ENCODE data around the gene BAHCC1.

DNA sequence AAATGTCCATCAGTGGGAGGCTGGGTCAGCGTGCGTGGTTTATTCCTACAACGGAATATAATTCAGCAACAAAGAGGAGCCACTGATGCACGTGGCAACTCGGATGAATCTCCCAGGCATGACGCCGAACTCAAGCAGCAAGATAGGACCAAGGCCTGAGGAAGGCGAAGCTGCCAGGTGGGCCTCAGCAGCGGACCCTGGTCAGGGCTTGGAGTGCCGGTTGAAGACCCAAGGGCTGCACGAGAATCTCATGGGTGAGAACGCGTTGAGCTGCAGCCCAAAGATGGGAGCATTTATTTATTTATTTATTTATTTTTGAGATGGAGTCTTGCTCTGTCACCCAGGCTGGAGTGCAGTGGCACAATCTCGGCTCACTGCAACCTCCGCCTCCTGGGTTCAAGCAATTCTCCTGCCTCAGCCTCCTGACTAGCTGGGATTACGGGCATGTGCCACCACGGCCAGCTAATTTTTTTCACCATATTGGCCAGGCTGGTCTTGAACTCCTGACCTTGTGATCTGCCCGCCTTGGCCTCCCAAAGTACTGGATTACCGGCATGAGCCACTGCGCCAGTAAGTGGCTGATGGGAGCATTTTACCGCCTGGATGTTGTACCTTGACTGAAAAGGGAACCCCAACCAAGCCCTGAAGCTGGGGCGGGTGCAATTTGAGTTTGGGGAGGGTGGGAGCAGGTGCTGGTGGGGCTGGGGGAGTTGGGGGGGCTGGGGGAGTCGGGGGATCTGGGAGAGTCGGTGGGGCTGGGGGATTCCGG, 18.1 kb upstream of the BAHCC1 start:
- TF ChIP-seq GABPB1 (CRISPR knock-in tag; IDR thresholded peaks at IDR 0.05), result no peak
- TF ChIP-seq, protein P1, sequence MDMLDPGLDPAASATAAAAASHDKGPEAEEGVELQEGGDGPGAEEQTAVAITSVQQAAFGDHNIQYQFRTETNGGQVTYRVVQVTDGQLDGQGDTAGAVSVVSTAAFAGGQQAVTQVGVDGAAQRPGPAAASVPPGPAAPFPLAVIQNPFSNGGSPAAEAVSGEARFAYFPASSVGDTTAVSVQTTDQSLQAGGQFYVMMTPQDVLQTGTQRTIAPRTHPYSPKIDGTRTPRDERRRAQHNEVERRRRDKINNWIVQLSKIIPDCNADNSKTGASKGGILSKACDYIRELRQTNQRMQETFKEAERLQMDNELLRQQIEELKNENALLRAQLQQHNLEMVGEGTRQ (CRISPR knock-in tag; IDR thresholded peaks at IDR 0.05), result no peak
- TF ChIP-seq, protein P2, sequence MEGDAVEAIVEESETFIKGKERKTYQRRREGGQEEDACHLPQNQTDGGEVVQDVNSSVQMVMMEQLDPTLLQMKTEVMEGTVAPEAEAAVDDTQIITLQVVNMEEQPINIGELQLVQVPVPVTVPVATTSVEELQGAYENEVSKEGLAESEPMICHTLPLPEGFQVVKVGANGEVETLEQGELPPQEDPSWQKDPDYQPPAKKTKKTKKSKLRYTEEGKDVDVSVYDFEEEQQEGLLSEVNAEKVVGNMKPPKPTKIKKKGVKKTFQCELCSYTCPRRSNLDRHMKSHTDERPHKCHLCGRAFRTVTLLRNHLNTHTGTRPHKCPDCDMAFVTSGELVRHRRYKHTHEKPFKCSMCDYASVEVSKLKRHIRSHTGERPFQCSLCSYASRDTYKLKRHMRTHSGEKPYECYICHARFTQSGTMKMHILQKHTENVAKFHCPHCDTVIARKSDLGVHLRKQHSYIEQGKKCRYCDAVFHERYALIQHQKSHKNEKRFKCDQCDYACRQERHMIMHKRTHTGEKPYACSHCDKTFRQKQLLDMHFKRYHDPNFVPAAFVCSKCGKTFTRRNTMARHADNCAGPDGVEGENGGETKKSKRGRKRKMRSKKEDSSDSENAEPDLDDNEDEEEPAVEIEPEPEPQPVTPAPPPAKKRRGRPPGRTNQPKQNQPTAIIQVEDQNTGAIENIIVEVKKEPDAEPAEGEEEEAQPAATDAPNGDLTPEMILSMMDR (IDR thresholded peaks at IDR 0.05), result no peak
